ENCODE results near the gene CARTPT.

CARTPT gene

GRCh38 chr5:71738662-71739361 lies 19.7 kb downstream of the CARTPT start:
- DNase-seq: no peak

DNA sequence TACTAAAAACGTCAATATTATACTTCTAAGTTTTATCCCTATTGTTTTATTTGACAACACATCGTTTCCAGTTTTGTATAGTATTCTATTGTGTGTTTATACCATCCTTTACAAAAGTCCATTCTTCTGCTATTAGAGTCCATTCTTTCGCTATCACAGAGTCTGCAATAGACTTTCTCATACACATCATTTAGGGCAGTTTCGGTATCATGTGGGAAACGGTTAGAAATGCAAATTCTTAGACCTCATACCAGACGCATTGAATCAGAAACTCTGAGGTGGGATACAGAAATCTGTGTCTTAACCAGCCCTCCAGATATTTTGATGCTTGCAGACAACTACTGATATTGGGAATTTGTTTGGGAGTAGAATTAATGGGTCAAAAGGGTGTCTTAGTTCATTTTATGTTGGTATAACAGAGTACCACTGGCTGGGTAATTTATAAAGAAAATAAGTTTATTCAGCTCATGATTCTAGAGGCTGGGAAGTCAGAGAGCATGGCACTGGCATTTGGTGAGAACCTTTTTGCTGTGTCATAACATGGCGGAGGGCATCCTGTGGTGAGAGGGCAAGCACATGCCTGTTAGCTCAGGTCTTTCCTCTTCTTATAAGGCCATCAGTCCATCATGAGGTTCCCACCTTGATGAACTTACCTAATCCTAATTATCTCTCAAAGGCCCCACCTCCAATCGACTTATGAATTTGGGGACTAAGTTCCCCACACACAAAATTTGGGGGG lies 21.1 kb downstream of the CARTPT start:
- no peak for DNase-seq

DNA sequence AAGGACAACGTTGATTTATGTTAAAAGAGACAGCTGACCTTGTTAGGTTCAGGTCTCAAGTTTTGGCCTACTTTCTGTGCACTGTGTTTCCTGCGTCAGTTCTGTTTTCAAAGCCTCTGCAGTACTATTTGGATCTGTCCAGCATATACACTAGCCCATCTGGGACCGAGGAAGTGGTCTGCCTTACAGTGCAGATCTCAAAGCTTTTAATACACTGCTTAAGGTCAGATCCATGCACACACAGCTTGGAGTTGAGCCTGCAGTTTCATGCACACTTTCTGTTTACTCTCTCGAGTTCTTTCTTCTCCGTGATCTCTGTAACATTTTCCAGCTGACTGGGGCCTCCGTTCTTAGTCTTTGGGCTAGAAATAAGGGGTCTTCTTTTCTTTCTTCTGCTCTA lies 24.1 kb downstream of the CARTPT start:
- no peak for DNase-seq

GRCh38 chr5:71744009-71744790 lies 25.1 kb downstream of the CARTPT start:
- no peak for DNase-seq

- DNase-seq: no peak
Observed at GRCh38 chr5:71747182-71747581, 28.1 kb downstream of the CARTPT start.

DNA sequence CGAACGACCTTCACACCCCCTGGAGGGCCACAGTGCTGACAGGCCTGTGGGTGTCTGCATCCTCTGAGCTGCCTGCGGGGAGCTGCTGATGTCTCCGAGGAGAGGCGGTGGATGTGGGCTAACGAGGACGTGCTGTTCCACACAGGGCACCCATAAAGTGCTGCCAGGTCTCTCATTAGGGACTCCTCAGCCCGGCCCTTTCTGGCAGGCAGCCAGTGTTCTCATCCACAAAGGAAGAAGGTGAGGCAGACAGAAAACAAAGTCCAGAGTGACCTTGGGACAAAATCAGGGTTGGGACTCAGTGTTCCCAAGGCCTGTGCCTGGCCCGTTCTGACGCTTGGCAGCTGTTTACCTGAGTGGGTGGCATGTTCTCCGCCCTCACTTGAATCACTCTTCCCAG lies 29.3 kb downstream of the CARTPT start:
- DNase-seq: peak; percentile 24

GRCh38 chr5:71751422-71751821 lies 32.3 kb downstream of the CARTPT start:
- no peak for DNase-seq

GRCh38 chr5:71752441-71753190 lies 33.5 kb downstream of the CARTPT start:
- DNase-seq: no peak

GRCh38 chr5:71757590-71758543 lies 38.8 kb downstream of the CARTPT start:
- peak; percentile 29 for DNase-seq

DNA sequence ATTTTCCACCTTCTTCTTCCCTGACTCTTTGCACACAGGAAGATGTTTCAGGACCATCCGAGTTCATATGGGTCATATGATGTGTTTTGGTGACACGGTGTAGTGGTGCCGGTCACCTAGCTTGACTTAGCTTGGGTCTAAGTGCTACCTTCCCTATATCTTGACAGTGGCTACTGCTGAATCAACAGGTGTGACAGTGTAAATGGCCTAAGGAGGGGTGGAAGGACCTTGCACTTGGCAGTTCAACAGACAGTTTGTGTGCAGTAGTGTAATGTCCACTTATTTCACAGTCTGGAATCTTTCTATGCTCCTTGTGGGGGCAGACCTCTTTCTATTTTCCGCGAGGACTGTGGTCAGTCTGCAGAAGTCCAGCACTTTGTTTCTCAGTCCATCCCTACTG lies 43.8 kb downstream of the CARTPT start:
- no peak for DNase-seq

- no peak for DNase-seq
Observed at GRCh38 chr5:71767661-71768060, 48.6 kb downstream of the CARTPT start.

DNA sequence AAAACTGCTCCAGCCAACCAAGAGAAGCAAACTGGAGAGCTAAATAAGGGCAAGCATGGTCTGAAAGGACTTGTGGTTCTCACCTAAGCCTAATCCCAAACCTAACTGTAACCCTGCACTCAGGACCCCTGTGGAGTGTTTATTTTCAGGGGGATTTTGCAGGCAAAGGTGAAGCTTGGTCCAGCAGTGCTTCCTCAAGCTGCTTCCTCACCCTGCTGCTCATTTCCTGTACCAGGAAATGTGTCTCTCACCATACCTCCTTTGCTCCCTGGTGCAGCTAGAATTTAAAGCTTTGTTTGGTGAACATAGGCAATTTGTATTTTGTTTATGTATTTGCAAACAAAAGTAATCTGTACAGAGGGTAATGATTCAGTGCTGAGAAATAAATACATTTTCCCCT lies 50.2 kb downstream of the CARTPT start:
- no peak for DNase-seq

DNA sequence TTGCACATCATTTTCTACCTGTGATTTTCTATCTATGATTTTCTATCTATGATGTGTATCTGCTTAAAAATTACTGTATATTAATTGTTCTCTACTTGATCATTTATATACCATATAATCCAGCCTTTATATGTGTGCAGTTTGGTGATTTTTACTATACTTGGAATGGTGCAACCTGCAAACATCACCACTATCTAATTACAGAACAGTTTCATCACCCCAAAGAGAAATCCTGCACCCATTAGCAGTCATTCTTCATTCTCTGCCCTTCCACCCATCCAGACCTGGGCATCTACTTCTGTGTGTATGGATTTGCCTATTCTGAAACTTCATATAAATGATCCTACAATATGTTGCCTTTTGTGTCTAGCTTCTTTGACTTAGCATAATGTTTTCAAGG lies 51.3 kb downstream of the CARTPT start:
- no peak for DNase-seq
